Activated CD8-positive, alpha-beta memory T cell treated with anti-CD3 and anti-CD28 coated beads, Interleukin-2, amount 50 U/mL, for 1 hour (primary cell): ENCODE measurements around the gene ZIC2.
"Not testable (repeated sequence)": the region's sequence is repeated elsewhere in the genome, so short reads cannot be mapped to it uniquely, and the experiment has no call there.

Source experiments
- DNase-seq: peaks from one replicate; pipeline ENCODE4 v3.0.0-alpha.2; 2020; ENCODE audit errors: extremely low read depth

The ZIC2 gene

GRCh38 chr13:99981735-99982035, at the start of gene ZIC2:
TSS of gene ZIC2 (plus strand) at chr13:99981784. CDS start at chr13:99982065, 281 bp downstream.
- no peak for DNase-seq

- no peak for DNase-seq
Observed at GRCh38 chr13:99932912-99933311, 48.7 kb upstream of the ZIC2 start.

- no peak for DNase-seq
Observed at GRCh38 chr13:99935772-99936171, 45.8 kb upstream of the ZIC2 start.

- no peak for DNase-seq
Observed at GRCh38 chr13:99938635-99939034, 42.9 kb upstream of the ZIC2 start.

- DNase-seq = no peak
Observed at GRCh38 chr13:99941086-99941485, 40.5 kb upstream of the ZIC2 start.

- DNase-seq = no peak
Observed at GRCh38 chr13:99941911-99942310, 39.7 kb upstream of the ZIC2 start.

- DNase-seq = no peak
Observed at GRCh38 chr13:99944102-99944501, 37.5 kb upstream of the ZIC2 start.

- DNase-seq = no peak
Observed at GRCh38 chr13:99944606-99945005, 37.0 kb upstream of the ZIC2 start.

GRCh38 chr13:99945515-99945914, 36.1 kb upstream of the ZIC2 start:
- DNase-seq = not testable (repeated sequence)

- DNase-seq = no peak
Observed at GRCh38 chr13:99947666-99948065, 33.9 kb upstream of the ZIC2 start.

GRCh38 chr13:99948411-99948810, 33.2 kb upstream of the ZIC2 start:
- DNase-seq = no peak

GRCh38 chr13:99948907-99949678, 32.5 kb upstream of the ZIC2 start:
- DNase-seq = no peak

GRCh38 chr13:99949679-99950413, 31.7 kb upstream of the ZIC2 start:
- no peak for DNase-seq

- DNase-seq = not testable (repeated sequence)
Observed at GRCh38 chr13:99951666-99952065, 29.9 kb upstream of the ZIC2 start.

GRCh38 chr13:99953138-99953755, 28.3 kb upstream of the ZIC2 start:
- no peak for DNase-seq

- no peak for DNase-seq
Observed at GRCh38 chr13:99955107-99955746, 26.4 kb upstream of the ZIC2 start.

- no peak for DNase-seq
Observed at GRCh38 chr13:99955747-99956472, 25.7 kb upstream of the ZIC2 start.

GRCh38 chr13:99956473-99957349, 24.9 kb upstream of the ZIC2 start:
- no peak for DNase-seq

GRCh38 chr13:99958406-99959126, 23.0 kb upstream of the ZIC2 start:
- DNase-seq = no peak

GRCh38 chr13:99959127-99959539, 22.5 kb upstream of the ZIC2 start:
- no peak for DNase-seq
